ENCODE data around the gene MEF2D. TPM values are rescaled to one million over a fixed set of nuclear protein-coding genes. Genes with fewer than 3 reads are reported as not detected.
A peak's percentile ranks its signal among the peaks of the same experiment; 100 is the strongest.

Gene MEF2D
- total RNA-seq, 2 experiments from 2014 or later, result 35.9 to 39.7 TPM

DNA sequence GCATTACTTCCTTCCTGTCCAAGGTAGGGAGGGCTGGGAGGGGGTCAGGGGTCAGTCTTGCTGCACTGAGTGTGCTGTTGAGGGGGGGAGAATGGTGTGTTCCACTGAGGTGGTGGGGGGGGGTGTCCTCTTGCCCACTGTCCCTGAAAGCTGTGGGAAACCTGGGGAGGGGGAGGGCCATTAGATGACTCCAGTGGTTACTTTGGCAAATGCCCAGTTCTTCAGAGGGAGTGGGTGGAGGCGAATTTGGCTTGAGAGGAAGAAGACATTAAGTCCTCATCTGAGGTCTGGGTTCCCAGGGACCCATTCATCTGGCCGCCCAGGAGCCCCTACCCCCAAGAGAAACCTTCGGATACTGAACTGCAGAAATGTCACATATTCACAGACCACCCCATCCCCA, 36.2 kb downstream of the MEF2D start:
- intact Hi-C loops (cut with micrococcal nuclease), result no loop called here
- Mint-ChIP-seq H3K27ac (no peak overlapping the region), H3K9me3 (no peaks in the 10 kb centered on the region), H3K27me3 (no peaks in the 10 kb centered on the region), H3K4me1 (ENCODE audit: low read depth) (peaks cover 8% of the 10 kb centered on the region), H3K4me3 (no peak overlapping the region), H3K36me3 (peaks cover 16% of the 10 kb centered on the region)
- ChIA-PET POLR2A (no interaction called here), CTCF (interaction anchor here (2.3 kb wide), 1 partner anchor 17 kb away, joined by 11 read pairs; no protein-coding TSS in a partner anchor)
- DNase-seq, result no peak

DNA sequence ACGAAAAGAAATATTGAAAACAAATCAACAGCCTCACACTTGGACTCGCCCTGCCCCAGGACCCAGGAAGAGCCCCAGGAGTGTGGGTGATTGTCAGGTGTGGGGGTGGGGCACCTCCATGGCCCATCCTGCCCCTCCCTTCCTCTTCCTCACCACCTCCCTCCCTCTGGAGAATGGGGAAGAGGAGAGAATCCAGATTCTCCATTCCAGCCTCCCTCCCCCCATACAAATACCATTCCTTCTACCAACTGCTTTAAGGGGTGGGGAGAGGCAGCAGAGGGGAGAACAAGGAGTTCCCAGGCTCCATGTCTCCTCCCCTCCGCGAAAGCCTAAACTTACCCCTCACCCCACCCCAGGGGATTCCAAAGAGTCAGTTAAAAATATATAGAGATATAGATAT, 36.7 kb downstream of the MEF2D start:
- no peak overlapping the region for H3K27ac Mint-ChIP-seq
- DNase-seq, result no peak
- no peaks in the 10 kb centered on the region for H3K27me3 Mint-ChIP-seq
- peaks cover 8% of the 10 kb centered on the region for H3K4me1 Mint-ChIP-seq (ENCODE audit: low read depth)
- ChIA-PET CTCF (no interaction called here), POLR2A (no interaction called here)
- no peaks in the 10 kb centered on the region for H3K9me3 Mint-ChIP-seq
- peaks cover 14% of the 10 kb centered on the region for H3K36me3 Mint-ChIP-seq
- no peak overlapping the region for H3K4me3 Mint-ChIP-seq
- intact Hi-C loops (cut with micrococcal nuclease), result no loop called here

DNA sequence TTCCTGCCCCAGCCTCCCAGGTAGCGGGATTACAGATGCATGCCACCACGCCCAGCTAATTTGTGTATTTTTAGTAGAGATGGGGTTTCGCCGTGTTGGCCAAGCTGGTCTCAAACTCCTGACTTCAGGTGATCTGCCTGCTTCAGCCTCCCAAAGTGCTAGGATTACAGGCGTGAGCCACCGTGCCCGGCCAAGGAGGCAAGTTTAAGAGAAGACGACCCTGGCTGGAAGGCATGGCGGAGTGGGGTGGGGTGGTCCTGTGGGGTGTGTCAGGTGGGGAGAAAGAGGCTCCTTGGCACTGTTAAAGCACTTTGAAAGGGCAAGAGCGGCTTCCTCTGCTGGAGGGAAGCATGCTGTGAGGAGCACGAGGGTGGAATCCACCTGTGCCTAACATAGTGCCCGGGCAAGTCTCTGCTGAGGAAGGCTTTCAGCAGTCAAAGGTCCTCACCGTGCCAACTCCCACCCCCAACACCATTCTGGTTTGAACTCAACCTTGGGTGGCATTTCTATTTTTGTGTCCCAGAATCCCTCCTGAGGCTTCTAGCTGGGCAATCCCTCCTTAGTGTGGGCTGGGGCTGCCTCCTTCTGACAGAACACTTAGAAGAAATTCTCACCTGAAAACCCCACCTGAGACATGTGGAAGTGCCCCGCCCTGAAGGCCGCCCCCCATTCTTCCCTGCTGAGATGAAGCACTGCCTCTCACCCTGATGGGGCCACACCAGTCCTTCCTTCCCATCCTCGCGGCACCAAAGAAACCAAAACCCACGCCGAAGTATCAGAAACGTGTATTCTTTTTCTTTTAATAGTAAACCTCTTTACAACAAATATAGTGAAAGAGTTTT, 37.4 kb downstream of the MEF2D start:
- H3K27ac Mint-ChIP-seq, result no peak overlapping the region
- ChIA-PET POLR2A (no interaction called here), CTCF (no interaction called here)

DNA sequence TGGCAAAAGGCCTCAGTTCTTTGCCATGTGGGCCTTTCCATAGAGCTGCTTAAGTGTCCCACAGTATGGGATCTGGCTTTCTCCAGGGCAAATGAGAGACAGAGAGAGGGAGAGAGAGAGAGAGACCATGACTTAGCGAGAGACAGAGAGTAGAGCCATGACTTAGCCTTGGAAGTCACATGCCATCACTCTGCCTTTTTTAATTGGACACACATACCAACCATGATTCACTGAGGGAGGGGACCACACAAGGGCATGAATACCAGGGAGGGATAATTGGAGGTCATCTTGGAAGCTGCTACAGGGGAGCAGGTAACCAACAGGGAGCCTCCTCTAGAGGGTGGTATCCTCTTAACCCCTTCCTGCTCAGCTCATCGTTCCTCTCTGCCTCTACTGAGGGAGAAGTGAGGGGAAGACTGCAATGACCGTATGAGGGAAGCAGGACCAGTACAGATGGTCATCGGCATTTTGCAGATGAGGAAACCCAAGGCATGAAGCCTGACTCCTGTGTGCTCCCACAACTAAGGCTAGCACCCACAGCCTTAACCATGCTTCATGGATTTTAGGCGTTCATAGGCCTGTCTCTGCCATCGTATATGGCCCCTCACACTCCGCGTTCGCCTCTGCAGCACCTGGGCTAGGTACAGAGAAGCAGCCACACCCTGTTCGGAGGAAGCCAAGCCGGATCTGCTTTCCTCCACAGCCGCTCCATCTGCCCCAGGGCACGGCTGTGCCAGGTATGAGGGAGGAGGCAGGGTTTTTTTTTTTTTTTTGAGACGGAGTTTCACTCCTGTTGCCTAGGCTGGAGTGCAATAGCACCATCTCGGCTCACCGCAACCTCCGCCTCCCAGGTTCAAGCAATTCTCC, 38.6 kb downstream of the MEF2D start:
- Mint-ChIP-seq H3K36me3 (peaks cover 7% of the 10 kb centered on the region), H3K27ac (no peak overlapping the region), H3K27me3 (no peaks in the 10 kb centered on the region), H3K4me1 (ENCODE audit: low read depth) (peaks cover 14% of the 10 kb centered on the region), H3K4me3 (no peak overlapping the region), H3K9me3 (no peaks in the 10 kb centered on the region)
- intact Hi-C loops (cut with micrococcal nuclease), result no loop called here
- POLR2A ChIA-PET, result no interaction called here
- CTCF ChIA-PET, result interaction anchor here (1.4 kb wide), 1 partner anchor 146 kb away, joined by 4 read pairs; no protein-coding TSS in a partner anchor
- DNase-seq, result no peak

More for the DNA sequence above, 37.4 kb downstream of the MEF2D start:
- no peak overlapping the region for H3K4me3 Mint-ChIP-seq
- peaks cover 9% of the 10 kb centered on the region for H3K36me3 Mint-ChIP-seq
- intact Hi-C loops (cut with micrococcal nuclease), result no loop called here
- H3K4me1 Mint-ChIP-seq (ENCODE audit: low read depth), result peaks cover 8% of the 10 kb centered on the region
- H3K9me3 Mint-ChIP-seq, result no peaks in the 10 kb centered on the region
- DNase-seq, result no peak
- H3K27me3 Mint-ChIP-seq, result no peaks in the 10 kb centered on the region

DNA sequence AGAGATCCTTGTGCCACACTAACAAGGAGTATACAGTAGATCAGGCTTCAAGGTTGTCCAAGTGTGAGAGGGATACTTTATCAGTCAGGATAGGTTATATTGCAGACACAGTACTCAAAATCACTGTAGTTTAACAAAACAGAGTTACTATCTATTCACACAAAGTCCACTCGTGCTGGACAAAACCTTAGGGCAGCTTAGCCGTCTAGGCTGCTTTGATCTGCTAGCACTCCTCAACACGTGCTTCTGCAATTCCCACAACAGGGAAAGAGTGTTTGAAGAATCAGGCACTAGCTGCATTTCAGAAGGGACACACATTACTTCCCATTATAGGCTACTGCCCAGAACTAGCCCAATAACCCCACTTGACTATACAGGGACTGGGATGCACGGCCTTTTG, 39.5 kb downstream of the MEF2D start:
- DNase-seq, result no peak
- H3K9me3 Mint-ChIP-seq, result no peaks in the 10 kb centered on the region
- ChIA-PET POLR2A (interaction anchor here (0.7 kb wide), 1 partner anchor 22 kb away, joined by 3 read pairs; no protein-coding TSS in a partner anchor), CTCF (interaction anchor here (0.9 to 1.4 kb wide), 4 partner anchors 15 to 147 kb away, joined by 3 to 5 read pairs (median 4); no protein-coding TSS in a partner anchor)
- peaks cover 4% of the 10 kb centered on the region for H3K36me3 Mint-ChIP-seq
- no peak overlapping the region for H3K27ac Mint-ChIP-seq
- no peaks in the 10 kb centered on the region for H3K27me3 Mint-ChIP-seq
- H3K4me1 Mint-ChIP-seq (ENCODE audit: low read depth), result peaks cover 22% of the 10 kb centered on the region
- intact Hi-C loops (cut with micrococcal nuclease), result no loop called here
- no peak overlapping the region for H3K4me3 Mint-ChIP-seq

DNA sequence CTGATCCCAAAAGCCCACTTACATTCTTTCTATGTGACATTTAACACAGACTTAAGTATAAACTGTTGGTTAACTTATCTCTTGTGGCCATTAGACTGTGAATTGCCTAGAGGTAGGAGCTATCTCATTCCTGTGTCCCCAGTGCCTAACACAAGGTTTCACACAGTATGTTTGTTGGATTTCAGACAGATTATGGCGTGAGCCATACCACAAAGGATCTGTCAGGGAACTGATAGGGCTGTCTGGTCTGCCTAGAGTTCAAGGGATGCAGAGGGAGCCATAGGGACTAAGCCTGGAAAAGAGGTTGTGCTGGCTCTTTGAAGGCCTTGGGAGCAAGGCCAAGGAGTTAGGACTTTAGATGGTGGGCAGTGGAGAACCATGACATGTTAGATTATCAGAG, 40.0 kb downstream of the MEF2D start:
- DNase-seq, result no peak
- POLR2A ChIA-PET, result interaction anchor here (0.7 kb wide), 1 partner anchor 23 kb away, joined by 3 read pairs; no protein-coding TSS in a partner anchor
- CTCF ChIA-PET, result interaction anchor here (0.9 to 1.4 kb wide), 4 partner anchors 15 to 148 kb away, joined by 3 to 5 read pairs (median 4); no protein-coding TSS in a partner anchor
- H3K4me1 Mint-ChIP-seq (ENCODE audit: low read depth), result peaks cover 21% of the 10 kb centered on the region
- no peak overlapping the region for H3K27ac Mint-ChIP-seq
- intact Hi-C loops (cut with micrococcal nuclease), result no loop called here
- H3K4me3 Mint-ChIP-seq, result no peak overlapping the region
- H3K9me3 Mint-ChIP-seq, result no peaks in the 10 kb centered on the region
- H3K27me3 Mint-ChIP-seq, result no peaks in the 10 kb centered on the region
- H3K36me3 Mint-ChIP-seq, result peaks cover 2% of the 10 kb centered on the region

DNA sequence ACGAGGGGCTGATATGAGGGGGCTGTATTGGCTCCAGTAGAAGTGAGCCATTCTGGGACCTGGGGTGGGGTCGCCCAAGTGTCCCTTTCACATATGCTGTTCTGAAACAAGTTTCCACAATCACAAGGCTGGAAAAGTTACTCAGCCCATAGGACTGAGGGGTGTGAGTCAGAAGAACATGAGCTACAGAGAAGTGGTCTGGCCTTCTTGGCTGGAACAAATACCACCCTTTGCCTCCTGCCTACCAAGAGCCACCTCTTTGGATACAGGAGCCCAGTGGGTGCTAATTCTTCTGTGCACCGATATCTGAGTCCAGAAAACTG, 42.4 kb downstream of the MEF2D start:
- no peaks in the 10 kb centered on the region for H3K27me3 Mint-ChIP-seq
- peaks cover 23% of the 10 kb centered on the region for H3K4me1 Mint-ChIP-seq (ENCODE audit: low read depth)
- H3K27ac Mint-ChIP-seq, result no peak overlapping the region
- H3K36me3 Mint-ChIP-seq, result no peaks in the 10 kb centered on the region
- no peak overlapping the region for H3K4me3 Mint-ChIP-seq
- intact Hi-C loops (cut with micrococcal nuclease), result no loop called here
- ChIA-PET POLR2A (interaction anchor here (1.2 to 1.5 kb wide), 3 partner anchors 19 to 133 kb away, joined by 6 to 8 read pairs (median 7); partner anchors contain the start of genes MEF2D and NAXE), CTCF (interaction anchor here (0.8 to 2.9 kb wide), 7 partner anchors 12 to 268 kb away, joined by 3 to 18 read pairs (median 6); no protein-coding TSS in a partner anchor)
- DNase-seq, result no peak
- H3K9me3 Mint-ChIP-seq, result no peaks in the 10 kb centered on the region

DNA sequence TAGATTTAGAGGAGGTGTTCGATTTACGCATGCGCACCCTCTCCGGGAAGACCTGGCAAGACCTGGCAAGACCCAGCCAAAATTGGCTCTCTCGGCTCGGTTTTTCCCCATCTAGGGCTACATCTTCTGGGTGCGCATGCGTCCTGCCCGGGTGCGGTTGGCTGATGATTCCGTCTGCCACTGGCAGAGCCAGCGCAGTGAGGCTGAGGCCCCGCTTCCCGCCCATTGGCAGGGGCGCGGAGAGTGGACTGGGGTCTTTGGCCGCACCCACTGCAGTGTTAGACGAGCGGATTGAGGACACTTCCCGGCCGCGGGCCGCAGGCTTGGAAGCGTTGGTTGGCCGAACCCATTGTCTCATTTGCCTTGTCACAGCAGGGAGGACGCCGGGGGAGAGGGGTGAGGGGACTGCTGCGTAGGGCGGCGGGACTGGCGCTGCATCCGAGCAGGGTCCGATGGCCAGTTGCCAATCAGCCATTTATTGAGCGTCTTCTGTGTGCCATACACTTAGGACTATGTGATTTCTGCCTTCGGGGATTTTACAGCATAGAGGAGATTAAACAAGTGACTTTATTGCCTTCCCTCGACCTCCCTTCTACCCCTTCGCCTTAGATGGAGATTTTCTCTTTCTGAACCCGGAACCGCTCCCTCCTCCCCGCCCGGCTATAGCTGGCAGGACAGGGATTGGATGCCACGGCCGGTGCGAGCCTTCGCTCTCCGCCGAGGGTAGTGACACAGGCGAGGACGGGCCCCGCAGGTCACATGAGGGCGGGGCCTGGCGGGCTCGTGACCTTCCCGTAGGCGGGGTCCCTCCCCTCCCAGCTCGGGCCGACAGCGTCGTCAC, 43.7 kb downstream of the MEF2D start:
- Mint-ChIP-seq H3K4me3 (peak overlapping the region; percentile 86), H3K36me3 (no peaks in the 10 kb centered on the region), H3K27me3 (no peaks in the 10 kb centered on the region), H3K4me1 (ENCODE audit: low read depth) (peaks cover 29% of the 10 kb centered on the region), H3K27ac (peak overlapping the region; percentile 99), H3K9me3 (no peaks in the 10 kb centered on the region)
- peak; percentile 99 for DNase-seq
- POLR2A ChIA-PET, result interaction anchor here (0.6 to 1.7 kb wide), 10 partner anchors 20 to 284 kb away, joined by 3 to 8 read pairs (median 4); partner anchors contain the start of genes GPATCH4, MEF2D, MRPL24 and NAXE
- intact Hi-C loops (cut with micrococcal nuclease), result loop anchor here (1.0 to 2.0 kb wide), 10 partner anchors 12 to 284 kb away; partner anchors contain the start of genes GPATCH4, MRPL24 and SMG5
- CTCF ChIA-PET, result interaction anchor here (0.7 to 2.9 kb wide), 17 partner anchors 11 to 297 kb away, joined by 3 to 18 read pairs (median 3); partner anchors contain the start of gene NAXE

DNA sequence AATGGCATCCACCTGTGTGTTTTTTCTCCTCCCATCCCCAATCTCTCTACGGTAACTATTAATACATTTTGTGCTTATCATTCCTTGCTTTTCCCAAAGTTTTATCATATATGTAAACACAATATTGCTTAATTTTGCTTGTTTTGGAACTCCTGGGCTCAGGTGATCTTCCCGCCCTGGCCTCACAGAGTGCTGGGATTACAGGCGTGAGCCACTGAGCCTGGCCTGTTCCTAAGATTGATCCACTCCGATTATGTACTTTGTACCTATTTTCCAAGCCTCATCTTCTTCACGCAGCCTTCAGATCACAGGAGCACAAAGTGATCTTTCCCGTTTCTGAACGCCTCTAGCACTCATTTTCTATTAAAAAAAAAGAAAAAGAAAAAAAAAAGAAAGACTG, 45.2 kb downstream of the MEF2D start:
- peaks cover 31% of the 10 kb centered on the region for H3K4me1 Mint-ChIP-seq (ENCODE audit: low read depth)
- H3K27ac Mint-ChIP-seq, result no peak overlapping the region
- CTCF ChIA-PET, result interaction anchor here (0.6 to 2.6 kb wide), 7 partner anchors 9 to 153 kb away, joined by 3 to 27 read pairs (median 7); partner anchors contain the start of gene MEF2D
- no peaks in the 10 kb centered on the region for H3K27me3 Mint-ChIP-seq
- POLR2A ChIA-PET, result no interaction called here
- no peak overlapping the region for H3K4me3 Mint-ChIP-seq
- H3K9me3 Mint-ChIP-seq, result no peaks in the 10 kb centered on the region
- no peaks in the 10 kb centered on the region for H3K36me3 Mint-ChIP-seq
- intact Hi-C loops (cut with micrococcal nuclease), result no loop called here
- no peak for DNase-seq

DNA sequence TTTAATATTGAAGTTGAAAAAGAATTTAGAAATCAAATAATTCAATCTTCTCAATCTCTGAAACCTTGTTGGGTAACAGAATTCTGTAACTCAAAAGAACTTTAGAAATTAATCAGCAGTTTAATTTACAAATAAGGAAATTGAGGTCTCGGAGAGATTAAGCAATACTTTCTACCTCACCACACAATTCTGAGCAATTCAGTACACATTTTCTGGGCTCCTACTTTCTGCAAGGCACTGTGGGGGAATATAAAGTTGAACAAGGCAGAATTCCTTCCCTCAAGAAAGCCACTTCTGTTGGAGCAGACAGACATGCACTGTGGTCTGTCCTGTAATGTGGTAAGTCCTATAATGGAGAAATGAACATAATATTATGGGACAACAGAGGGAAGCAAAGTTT, 47.7 kb downstream of the MEF2D start:
- POLR2A ChIA-PET, result interaction anchor here (0.6 kb wide), 1 partner anchor 347 kb away, joined by 6 read pairs; no protein-coding TSS in a partner anchor
- H3K4me1 Mint-ChIP-seq (ENCODE audit: low read depth), result peaks cover 37% of the 10 kb centered on the region
- intact Hi-C loops (cut with micrococcal nuclease), result no loop called here

DNA sequence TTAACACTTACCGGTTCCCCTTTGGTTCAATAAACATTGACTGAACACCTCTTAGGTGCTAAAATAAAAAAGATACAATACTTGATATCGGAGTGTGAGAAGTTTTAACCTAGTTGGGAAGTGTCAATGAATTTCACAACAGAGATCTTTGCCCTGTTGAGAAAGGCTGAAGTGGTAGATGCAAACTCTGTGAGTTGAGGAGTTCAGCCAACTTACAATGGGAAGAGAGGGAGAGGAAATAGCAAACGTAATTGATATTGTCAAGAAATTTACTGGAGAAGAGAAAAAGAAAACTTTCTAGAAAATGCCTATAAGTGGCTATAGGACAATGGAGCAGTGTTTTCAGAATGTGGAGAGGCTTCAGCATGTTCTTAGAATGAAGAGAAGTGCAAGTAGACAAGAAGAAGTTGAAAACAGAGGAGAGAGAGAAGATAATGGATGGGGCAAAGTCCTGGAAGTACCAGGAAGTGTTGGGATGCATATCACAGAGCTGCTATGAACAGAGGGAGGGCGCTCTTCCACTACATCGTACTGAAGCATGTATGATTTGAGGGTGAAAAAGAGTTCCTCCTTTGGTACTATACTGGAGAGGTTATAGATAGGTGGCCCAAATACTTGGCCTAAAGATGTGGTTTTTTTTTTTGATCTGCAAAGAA, 48.9 kb downstream of the MEF2D start:
- no peaks in the 10 kb centered on the region for H3K9me3 Mint-ChIP-seq
- CTCF ChIA-PET, result interaction anchor here (1.2 to 2.0 kb wide), 5 partner anchors 29 to 161 kb away, joined by 3 to 21 read pairs (median 4); no protein-coding TSS in a partner anchor
- POLR2A ChIA-PET, result no interaction called here
- intact Hi-C loops (cut with micrococcal nuclease), result no loop called here
- H3K4me3 Mint-ChIP-seq, result no peak overlapping the region
- H3K36me3 Mint-ChIP-seq, result no peaks in the 10 kb centered on the region
- no peak overlapping the region for H3K27ac Mint-ChIP-seq
- peaks cover 10% of the 10 kb centered on the region for H3K27me3 Mint-ChIP-seq
- DNase-seq, result no peak
- H3K4me1 Mint-ChIP-seq (ENCODE audit: low read depth), result peaks cover 29% of the 10 kb centered on the region

More for the DNA sequence above, 47.7 kb downstream of the MEF2D start:
- no peak overlapping the region for H3K27ac Mint-ChIP-seq
- no peak for DNase-seq
- H3K27me3 Mint-ChIP-seq, result peaks cover 6% of the 10 kb centered on the region
- H3K9me3 Mint-ChIP-seq, result no peaks in the 10 kb centered on the region
- no peaks in the 10 kb centered on the region for H3K36me3 Mint-ChIP-seq
- H3K4me3 Mint-ChIP-seq, result no peak overlapping the region
- CTCF ChIA-PET, result interaction anchor here (1.2 to 2.0 kb wide), 5 partner anchors 28 to 159 kb away, joined by 3 to 21 read pairs (median 4); no protein-coding TSS in a partner anchor

Data from activated CD4-positive, alpha-beta memory T cell treated with anti-CD3 and anti-CD28 coated beads for 36 hours (primary cell).